H9 (cell line): ENCODE data around the gene FTHL17. TPM values are rescaled to one million over a fixed set of nuclear protein-coding genes. Genes with fewer than 3 reads are reported as not detected.

Experiments used
- DNase-seq: peaks from one replicate; pipeline ENCODE4 v3.0.0-alpha.2; 2017
- H2AFZ ChIP-seq: one replicate; pipeline ENCODE4 v1.6.1; 2013; ENCODE audit warnings: mild to moderate bottlenecking, low read length, control low read depth, moderate library complexity
- H2AK5ac ChIP-seq: 2 replicates; pipeline ENCODE4 v1.6.1; 2013; ENCODE audit warnings: low read length, control low read depth, mixed read lengths; ENCODE audit not compliant: insufficient read length
- H2BK120ac ChIP-seq: one replicate; pipeline ENCODE4 v1.6.1; 2013; ENCODE audit warnings: low read depth, mild to moderate bottlenecking, low read length, control low read depth, inconsistent platforms; ENCODE audit not compliant: poor library complexity, severe bottlenecking
- H2BK12ac ChIP-seq: 2 replicates; pipeline ENCODE4 v1.6.1; 2013; ENCODE audit warnings: low read length, control low read depth, mixed read lengths, low read depth; ENCODE audit not compliant: insufficient read length
- H2BK15ac ChIP-seq: 2 replicates; pipeline ENCODE4 v1.6.1; 2013; ENCODE audit warnings: low read depth, low read length, control low read depth
- H2BK20ac ChIP-seq: one replicate; pipeline ENCODE4 v1.6.1; 2013; ENCODE audit warnings: low read depth, mild to moderate bottlenecking, low read length, control low read depth, inconsistent platforms; ENCODE audit not compliant: poor library complexity, severe bottlenecking
- H2BK5ac ChIP-seq: 2 replicates; pipeline ENCODE4 v1.6.1; 2013; ENCODE audit warnings: low read length, control low read depth, mixed read lengths; ENCODE audit not compliant: insufficient read length
- H3K14ac ChIP-seq: 2 replicates; pipeline ENCODE4 v1.6.1; 2013; ENCODE audit warnings: low read length, control low read depth; ENCODE audit not compliant: insufficient read depth
- H3K18ac ChIP-seq: 2 replicates; pipeline ENCODE4 v1.6.1; 2013; ENCODE audit warnings: low read depth, mild to moderate bottlenecking, mixed read lengths, low read length, control low read depth; ENCODE audit not compliant: insufficient read length
- H3K23ac ChIP-seq: 2 replicates; pipeline ENCODE4 v1.6.1; 2013; ENCODE audit warnings: low read length, control low read depth, mixed read lengths, low read depth; ENCODE audit not compliant: insufficient read length
- H3K23me2 ChIP-seq: 2 replicates; pipeline ENCODE4 v1.6.1; 2013; ENCODE audit warnings: low read depth, mild to moderate bottlenecking, mixed read lengths, low read length, control low read depth; ENCODE audit not compliant: insufficient read length, poor library complexity, severe bottlenecking
- H3K27ac ChIP-seq: 2 replicates; pipeline ENCODE4 v1.5.1; 2013; ENCODE audit warnings: low read length, control low read depth, mixed read lengths, low read depth; ENCODE audit not compliant: insufficient read length
- H3K27me3 ChIP-seq: 2 replicates; pipeline ENCODE4 v1.6.1; 2013; ENCODE audit warnings: low read length, control low read depth, inconsistent platforms; ENCODE audit not compliant: insufficient read depth
- H3K4ac ChIP-seq: 2 replicates; pipeline ENCODE4 v1.6.1; 2013; ENCODE audit warnings: low read depth, mild to moderate bottlenecking, control low read depth, inconsistent platforms, low read length, moderate library complexity
- H3K4me1 ChIP-seq: 2 replicates; pipeline ENCODE4 v1.6.1; 2013; ENCODE audit warnings: low read length, control low read depth, inconsistent platforms; ENCODE audit not compliant: insufficient read depth
- H3K4me2 ChIP-seq: 2 replicates; pipeline ENCODE4 v1.6.1; 2013; ENCODE audit warnings: low read length, control low read depth, mixed read lengths; ENCODE audit not compliant: insufficient read length, insufficient read depth
- H3K56ac ChIP-seq: 2 replicates; pipeline ENCODE4 v1.6.1; 2013; ENCODE audit warnings: low read depth, mild to moderate bottlenecking, mixed read lengths, low read length, control low read depth; ENCODE audit not compliant: insufficient read length
- H3K79me1 ChIP-seq: 2 replicates; pipeline ENCODE4 v1.6.1; 2013; ENCODE audit warnings: low read depth, mild to moderate bottlenecking, moderate library complexity, low read length, control low read depth, inconsistent platforms; ENCODE audit not compliant: insufficient read depth, poor library complexity, severe bottlenecking
- H3K79me2 ChIP-seq: 2 replicates; pipeline ENCODE4 v1.6.1; 2013; ENCODE audit warnings: low read length, control low read depth, inconsistent platforms; ENCODE audit not compliant: insufficient read depth
- H3K9ac ChIP-seq: 2 replicates; pipeline ENCODE4 v1.6.1; 2013; ENCODE audit warnings: low read length, control low read depth, mixed read lengths; ENCODE audit not compliant: insufficient read length; ENCODE audit errors: extremely low read depth
- H3K9me3 ChIP-seq: one replicate; pipeline ENCODE4 v1.6.1; 2013; ENCODE audit warnings: low read depth, low read length, inconsistent platforms; ENCODE audit not compliant: control insufficient read depth
- H3T11ph ChIP-seq: one replicate; pipeline ENCODE4 v1.6.1; 2013; ENCODE audit warnings: mild to moderate bottlenecking, low read length, control low read depth, inconsistent platforms
- H4K20me1 ChIP-seq: one replicate; pipeline ENCODE4 v1.6.1; 2013; ENCODE audit not compliant: control insufficient read depth, insufficient read length, insufficient read depth
- H4K5ac ChIP-seq: 2 replicates; pipeline ENCODE4 v1.6.1; 2013; ENCODE audit warnings: low read depth, mild to moderate bottlenecking, mixed read lengths, low read length, control low read depth; ENCODE audit not compliant: insufficient read length
- H4K8ac ChIP-seq: replicated peaks from 2 replicates; pipeline ENCODE4 v1.6.1; 2013; ENCODE audit warnings: low read length, control low read depth, mixed read lengths, low read depth; ENCODE audit not compliant: insufficient read length
- H4K91ac ChIP-seq: 2 replicates; pipeline ENCODE4 v1.6.1; 2013; ENCODE audit warnings: low read depth, mild to moderate bottlenecking, moderate library complexity, mixed read lengths, low read length, control low read depth; ENCODE audit not compliant: insufficient read length
- H3K27ac Mint-ChIP-seq, 3 experiments: 2 replicates in 2 of 3; 3 replicates in 1 of 3; pipeline ENCODE4 v1.8.0; 2020 to 2021; ENCODE audit warnings: mixed read lengths in 3 of 3, mild to moderate bottlenecking in 1 of 3, moderate library complexity in 1 of 3
- H3K27me3 Mint-ChIP-seq: 2 replicates; pipeline ENCODE4 v1.8.0; 2021; ENCODE audit warnings: low read depth, mild to moderate bottlenecking, moderate library complexity, mixed read lengths
- H3K36me3 Mint-ChIP-seq, 3 experiments: 2 replicates in 2 of 3; 3 replicates in 1 of 3; pipeline ENCODE4 v1.8.0; 2020 to 2021; ENCODE audit warnings: low read depth in 3 of 3, mixed read lengths in 3 of 3; ENCODE audit not compliant: insufficient read depth in 1 of 3
- H3K4me1 Mint-ChIP-seq, 2 experiments: 2 replicates each; pipeline ENCODE4 v1.8.0; 2020; ENCODE audit warnings: mixed read lengths in 2 of 2
- H3K4me3 Mint-ChIP-seq, 2 experiments: 2 replicates in 1 of 2; 3 replicates in 1 of 2; pipeline ENCODE4 v1.8.0; 2020 to 2021; ENCODE audit warnings: mild to moderate bottlenecking in 2 of 2, mixed read lengths in 2 of 2, moderate library complexity in 1 of 2
- H3K9me3 Mint-ChIP-seq, 2 experiments: 2 replicates in 1 of 2; 3 replicates in 1 of 2; pipeline ENCODE4 v1.8.0; 2020; ENCODE audit warnings: mild to moderate bottlenecking in 2 of 2, mixed read lengths in 2 of 2, moderate library complexity in 1 of 2
- WGBS: extraction: QIAGEN DNeasy Blood & Tissue Kit; methylation state at CpG from one replicate; pipeline ENCODE4 v1.1.7; 2013; ENCODE audit warnings: missing lambda C conversion rate, low lambda C conversion rate, mixed read lengths; ENCODE audit not compliant: insufficient read length; ENCODE audit errors: extremely low coverage; 5-methylcytosine and 5-hydroxymethylcytosine counted together
- total RNA-seq: library from RNA; stranded (reverse); gene quantifications from 2 replicates; pipeline ENCODE4 v1.2.1, GENCODE V29; 2021
- TF ChIP-seq, protein P1 (sequence below): fragments of 200-600 bp; sonication (generic); conservative IDR thresholded peaks from 3 replicates; pipeline ENCODE4 v1.8.0; 2021; ENCODE audit warnings: antibody characterized with exemption, mild to moderate bottlenecking

Gene FTHL17
- total RNA-seq, 1 experiment from 2014 or later = not detected

DNA sequence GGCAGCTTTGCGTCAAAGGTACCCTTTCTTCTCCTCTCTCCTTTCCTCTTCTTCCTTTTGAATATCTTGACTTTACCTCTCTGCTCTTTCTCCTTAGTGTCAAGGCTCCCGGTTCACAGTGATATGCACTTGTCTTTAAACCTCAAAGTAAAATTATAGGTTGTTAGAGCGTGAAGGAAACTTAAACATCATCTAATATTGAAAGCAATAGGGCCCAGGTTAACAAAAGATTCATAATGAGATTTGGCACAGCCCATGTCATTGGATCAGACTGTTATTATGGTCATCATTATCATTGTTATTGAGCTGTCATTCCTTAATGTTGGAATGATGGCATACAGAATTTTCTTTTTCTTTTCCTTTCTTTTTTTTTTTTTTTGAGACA lies 32.5 kb downstream of the FTHL17 start:
- Mint-ChIP-seq H3K27me3 (no peaks in the 10 kb centered on the region), H3K9me3 (peaks cover 44 to 45% of the 10 kb centered on the region in 2 experiments), H3K27ac (no peak overlapping the region), H3K4me1 (no peaks in the 10 kb centered on the region; a peak in 1 of 4 replicates), H3K36me3 (peaks cover 0 to 6% (median 2%) of the 10 kb centered on the region in 3 experiments; a peak in 4 of 7 replicates), H3K4me3 (no peak overlapping the region)
- no CpG with 5 or more reads among the region's 3 CpGs for WGBS
- no peak overlapping the region for H3K4ac ChIP-seq
- no peaks in the 10 kb centered on the region for H3K9me3 ChIP-seq
- no peak overlapping the region for H2BK15ac ChIP-seq
- no peak overlapping the region for H3K27ac ChIP-seq
- H3K4me2 ChIP-seq = no peak overlapping the region
- no peak overlapping the region for H2AK5ac ChIP-seq
- H4K91ac ChIP-seq = no peak overlapping the region
- no peak overlapping the region for H3K56ac ChIP-seq
- no peaks in the 10 kb centered on the region for H3K4me1 ChIP-seq
- no peak overlapping the region for H2BK120ac ChIP-seq
- no peak overlapping the region for H3K9ac ChIP-seq
- H4K5ac ChIP-seq = no peak overlapping the region
- no peak overlapping the region for H3K14ac ChIP-seq
- H2BK12ac ChIP-seq = no peak overlapping the region
- TF ChIP-seq, protein P1, sequence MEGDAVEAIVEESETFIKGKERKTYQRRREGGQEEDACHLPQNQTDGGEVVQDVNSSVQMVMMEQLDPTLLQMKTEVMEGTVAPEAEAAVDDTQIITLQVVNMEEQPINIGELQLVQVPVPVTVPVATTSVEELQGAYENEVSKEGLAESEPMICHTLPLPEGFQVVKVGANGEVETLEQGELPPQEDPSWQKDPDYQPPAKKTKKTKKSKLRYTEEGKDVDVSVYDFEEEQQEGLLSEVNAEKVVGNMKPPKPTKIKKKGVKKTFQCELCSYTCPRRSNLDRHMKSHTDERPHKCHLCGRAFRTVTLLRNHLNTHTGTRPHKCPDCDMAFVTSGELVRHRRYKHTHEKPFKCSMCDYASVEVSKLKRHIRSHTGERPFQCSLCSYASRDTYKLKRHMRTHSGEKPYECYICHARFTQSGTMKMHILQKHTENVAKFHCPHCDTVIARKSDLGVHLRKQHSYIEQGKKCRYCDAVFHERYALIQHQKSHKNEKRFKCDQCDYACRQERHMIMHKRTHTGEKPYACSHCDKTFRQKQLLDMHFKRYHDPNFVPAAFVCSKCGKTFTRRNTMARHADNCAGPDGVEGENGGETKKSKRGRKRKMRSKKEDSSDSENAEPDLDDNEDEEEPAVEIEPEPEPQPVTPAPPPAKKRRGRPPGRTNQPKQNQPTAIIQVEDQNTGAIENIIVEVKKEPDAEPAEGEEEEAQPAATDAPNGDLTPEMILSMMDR = no peak
- H3K23ac ChIP-seq = no peak overlapping the region
- no peak overlapping the region for H2AFZ ChIP-seq
- no peaks in the 10 kb centered on the region for H3K79me2 ChIP-seq
- DNase-seq = no peak
- no peak overlapping the region for H3T11ph ChIP-seq
- no peaks in the 10 kb centered on the region for H3K27me3 ChIP-seq
- no peaks in the 10 kb centered on the region for H3K79me1 ChIP-seq
- H3K18ac ChIP-seq = no peak overlapping the region
- H4K20me1 ChIP-seq = no peaks in the 10 kb centered on the region
- H2BK20ac ChIP-seq = no peak overlapping the region
- H2BK5ac ChIP-seq = no peak overlapping the region
- H4K8ac ChIP-seq = no peak overlapping the region
- no peaks in the 10 kb centered on the region for H3K23me2 ChIP-seq
